Left lung (tissue), 10 donors: ENCODE results near the gene IL22RA2. TPM values are rescaled to one million over a fixed set of nuclear protein-coding genes. Genes with fewer than 3 reads are reported as not detected.
"Not testable (repeated sequence)": the region's sequence is repeated elsewhere in the genome, so short reads cannot be mapped to it uniquely, and the experiment has no call there.

Experiments used
- ATAC-seq: fragments of 200-7000 bp; cut with Tn5 transposase; one replicate; pipeline ENCODE4 v1.9.1; 2020; ENCODE audit warnings: moderate library complexity
- DNase-seq, 4 donors: peaks; one replicate each; pipeline ENCODE4 v3.0.0-alpha.2; 2013 to 2020
- H3K27ac ChIP-seq, 2 donors: fragments of 200-600 bp; sonication (generic) in 1 of 2; one replicate each; pipeline versions ENCODE4 v1.5.0 to v1.8.0; 2020 to 2021
- H3K27me3 ChIP-seq, 2 donors: fragments of 200-600 bp; sonication (generic) in 1 of 2; one replicate each; pipeline versions ENCODE4 v1.5.0 to v1.8.0; 2020 to 2021
- H3K36me3 ChIP-seq, 2 donors: fragments of 200-600 bp; sonication (generic) in 1 of 2; one replicate each; pipeline versions ENCODE4 v1.5.0 to v1.8.0; 2020 to 2021
- H3K4me1 ChIP-seq, 2 donors: fragments of 200-600 bp; one replicate each; pipeline ENCODE4 v1.8.0; 2021
- H3K4me3 ChIP-seq, 2 donors: fragments of 200-600 bp; sonication (generic) in 1 of 2; one replicate each; pipeline versions ENCODE4 v1.5.0 to v1.8.0; 2020 to 2021; ENCODE audit warnings: mild to moderate bottlenecking in 1 of 2
- H3K9me3 ChIP-seq, 2 donors: fragments of 200-600 bp; sonication (generic) in 1 of 2; one replicate each; pipeline versions ENCODE4 v1.5.0 to v1.8.0; 2020 to 2021
- CTCF ChIP-seq, 2 donors: fragments of 200-600 bp; sonication (generic) in 1 of 2; IDR thresholded peaks; one replicate each; pipeline versions ENCODE4 v1.5.0 to v1.8.0; 2021; ENCODE audit warnings: antibody characterized with exemption in 2 of 2
- intact Hi-C, 2 donors: fragments of 100-400 bp; cut with DNase I; formaldehyde crosslinking; loops; one replicate each; pipeline versions ENCODE4 v1.11.2 to v1.14.2; 2022
- polyA plus RNA-seq, 6 donors: library from polyadenylated mRNA; unstranded; fragments of 120-200 nt; gene quantifications; one replicate each; pipeline ENCODE4 v1.2.1, GENCODE V29; 2013; ENCODE audit not compliant: insufficient read length in 6 of 6
- total RNA-seq, 2 donors: library from RNA; stranded (reverse); fragmentation: NEBNext Ultra II Directional; extraction: Animal tissue kit (Norgen Biotek cat#: 25700); gene quantifications; one replicate each; pipeline ENCODE4 v1.2.1, GENCODE V29; 2021
- donor health status: DM: no; HTN: yes; CAD: no.
- donor health status: DM: no; HTN: no; CAD: no.

Gene IL22RA2
- total and polyA plus RNA-seq, 8 donors: not detected

- peaks cover 0 to 25% of the 10 kb centered on the region in 2 donors for H3K9me3 ChIP-seq
- peak in 1 of 4 donors; percentile 13 for DNase-seq
- H3K4me1 ChIP-seq: no peaks in the 10 kb centered on the region
- H3K36me3 ChIP-seq: no peaks in the 10 kb centered on the region
- ATAC-seq: no peak
- no peaks in the 10 kb centered on the region for H3K27me3 ChIP-seq
- H3K27ac ChIP-seq: peak overlapping the region in 1 of 2 donors; percentile 30
- intact Hi-C loops: no loop called here
- no peak for TF ChIP-seq CTCF (IDR thresholded peaks at IDR 0.05)
- no peak overlapping the region for H3K4me3 ChIP-seq
These were observed 57.8 kb downstream of the IL22RA2 start for GRCh38 chr6:137115658-137116057.

GRCh38 chr6:137112067-137112355, 61.4 kb downstream of the IL22RA2 start:
- no peaks in the 10 kb centered on the region for H3K36me3 ChIP-seq
- H3K4me1 ChIP-seq: no peaks in the 10 kb centered on the region
- no peaks in the 10 kb centered on the region for H3K9me3 ChIP-seq
- DNase-seq: no peak
- TF ChIP-seq CTCF (IDR thresholded peaks at IDR 0.05): no peak
- ATAC-seq: peak; percentile 36
- H3K27me3 ChIP-seq: no peaks in the 10 kb centered on the region
- intact Hi-C loops: no loop called here
- no peak overlapping the region for H3K4me3 ChIP-seq
- no peak overlapping the region for H3K27ac ChIP-seq

- intact Hi-C loops: no loop called here
These were observed 62.0 kb downstream of the IL22RA2 start for GRCh38 chr6:137111296-137112066.

GRCh38 chr6:137107767-137108105, 65.7 kb downstream of the IL22RA2 start:
- intact Hi-C loops: no loop called here
- no peak overlapping the region for H3K4me3 ChIP-seq
- TF ChIP-seq CTCF (IDR thresholded peaks at IDR 0.05): no peak
- no peak for ATAC-seq
- H3K36me3 ChIP-seq: no peaks in the 10 kb centered on the region
- no peaks in the 10 kb centered on the region for H3K4me1 ChIP-seq
- no peaks in the 10 kb centered on the region for H3K27me3 ChIP-seq
- no peaks in the 10 kb centered on the region for H3K9me3 ChIP-seq
- no peak overlapping the region for H3K27ac ChIP-seq
- DNase-seq: no peak

More at GRCh38 chr6:137111296-137112066, 62.0 kb downstream of the IL22RA2 start:
- Histone ChIP-seq H3K36me3 (no peaks in the 10 kb centered on the region), H3K9me3 (no peaks in the 10 kb centered on the region), H3K27me3 (no peaks in the 10 kb centered on the region), H3K4me3 (no peak overlapping the region), H3K4me1 (no peaks in the 10 kb centered on the region), H3K27ac (no peak overlapping the region)
- no peak for ATAC-seq
- DNase-seq: no peak
- TF ChIP-seq CTCF (IDR thresholded peaks at IDR 0.05): no peak

- intact Hi-C loops, H3K4me3 ChIP-seq, H3K4me1 ChIP-seq, H3K27ac ChIP-seq, H3K27me3 ChIP-seq, ATAC-seq, H3K9me3 ChIP-seq, DNase-seq, H3K36me3 ChIP-seq: not testable (repeated sequence)
These were observed 66.2 kb downstream of the IL22RA2 start for GRCh38 chr6:137107047-137107766.
